ENCODE results near the gene PTH1R.
A peak's percentile ranks its signal among the peaks of the same experiment; 100 is the strongest.

Gene PTH1R

DNA sequence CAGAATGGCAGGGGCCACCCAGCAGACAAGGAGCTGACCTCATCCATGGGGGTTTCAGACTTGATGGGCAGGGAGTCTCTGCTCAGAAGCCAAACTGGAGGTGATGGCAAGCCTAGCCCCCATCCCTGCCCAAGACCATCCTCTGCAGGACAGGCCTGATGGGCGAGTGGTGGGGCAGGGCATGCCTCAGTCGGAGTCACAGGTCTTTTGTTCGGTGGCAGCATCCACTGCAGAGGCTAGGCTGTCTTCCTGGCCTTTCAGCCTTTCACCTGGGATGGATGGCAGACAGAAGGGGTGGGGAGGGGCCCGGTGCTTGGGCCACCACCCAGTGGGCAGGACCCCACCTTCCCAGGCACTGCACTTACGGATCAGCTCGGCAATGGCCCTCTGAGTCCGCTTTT, 44.4 kb downstream of the PTH1R start:
- DNase-seq (ENCODE audit: low read depth), result no peak
- H3K4me3 ChIP-seq (ENCODE audit: low read depth, low read length), result no peak overlapping the region
- no peak for TF ChIP-seq MYC (IDR thresholded peaks at IDR 0.05; ENCODE audit: low read depth, low read length)
- TF ChIP-seq, protein P1, sequence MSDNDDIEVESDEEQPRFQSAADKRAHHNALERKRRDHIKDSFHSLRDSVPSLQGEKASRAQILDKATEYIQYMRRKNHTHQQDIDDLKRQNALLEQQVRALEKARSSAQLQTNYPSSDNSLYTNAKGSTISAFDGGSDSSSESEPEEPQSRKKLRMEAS (IDR thresholded peaks at IDR 0.05; ENCODE audit: low read depth, low read length), result no peak
- TF ChIP-seq, protein P2, sequence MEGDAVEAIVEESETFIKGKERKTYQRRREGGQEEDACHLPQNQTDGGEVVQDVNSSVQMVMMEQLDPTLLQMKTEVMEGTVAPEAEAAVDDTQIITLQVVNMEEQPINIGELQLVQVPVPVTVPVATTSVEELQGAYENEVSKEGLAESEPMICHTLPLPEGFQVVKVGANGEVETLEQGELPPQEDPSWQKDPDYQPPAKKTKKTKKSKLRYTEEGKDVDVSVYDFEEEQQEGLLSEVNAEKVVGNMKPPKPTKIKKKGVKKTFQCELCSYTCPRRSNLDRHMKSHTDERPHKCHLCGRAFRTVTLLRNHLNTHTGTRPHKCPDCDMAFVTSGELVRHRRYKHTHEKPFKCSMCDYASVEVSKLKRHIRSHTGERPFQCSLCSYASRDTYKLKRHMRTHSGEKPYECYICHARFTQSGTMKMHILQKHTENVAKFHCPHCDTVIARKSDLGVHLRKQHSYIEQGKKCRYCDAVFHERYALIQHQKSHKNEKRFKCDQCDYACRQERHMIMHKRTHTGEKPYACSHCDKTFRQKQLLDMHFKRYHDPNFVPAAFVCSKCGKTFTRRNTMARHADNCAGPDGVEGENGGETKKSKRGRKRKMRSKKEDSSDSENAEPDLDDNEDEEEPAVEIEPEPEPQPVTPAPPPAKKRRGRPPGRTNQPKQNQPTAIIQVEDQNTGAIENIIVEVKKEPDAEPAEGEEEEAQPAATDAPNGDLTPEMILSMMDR (IDR thresholded peaks at IDR 0.05; ENCODE audit: low read depth, low read length), result no peak
- no peak for TF ChIP-seq POLR2A (IDR thresholded peaks at IDR 0.05; ENCODE audit: extremely low read depth, insufficient read length)

DNA sequence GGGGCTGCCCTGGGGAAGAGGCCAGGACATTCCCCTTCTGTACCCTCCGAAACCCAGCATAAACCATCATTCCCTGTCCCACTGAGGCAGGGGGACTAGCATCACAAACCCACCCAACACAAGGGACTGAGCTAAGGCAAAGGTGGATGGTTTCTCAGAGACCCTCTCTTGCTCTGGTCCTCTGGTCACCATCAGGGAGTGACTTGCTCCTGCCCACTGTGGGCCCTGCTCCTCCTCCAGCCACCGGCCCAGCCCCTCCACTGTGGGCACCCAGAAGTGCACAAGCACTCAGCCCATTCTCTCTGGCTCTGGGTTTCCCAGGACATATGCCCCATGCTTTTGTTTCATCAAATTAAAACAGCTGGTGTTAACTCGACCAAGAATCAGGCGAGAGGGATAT, 44.9 kb downstream of the PTH1R start:
- TF ChIP-seq, protein P1 (IDR thresholded peaks at IDR 0.05; ENCODE audit: low read depth, low read length), result no peak
- TF ChIP-seq, protein P2 (IDR thresholded peaks at IDR 0.05; ENCODE audit: low read depth, low read length), result no peak
- TF ChIP-seq MYC (IDR thresholded peaks at IDR 0.05; ENCODE audit: low read depth, low read length), result no peak
- TF ChIP-seq POLR2A (IDR thresholded peaks at IDR 0.05; ENCODE audit: extremely low read depth, insufficient read length), result no peak
- DNase-seq (ENCODE audit: low read depth), result no peak
- no peak overlapping the region for H3K4me3 ChIP-seq (ENCODE audit: low read depth, low read length)

DNA sequence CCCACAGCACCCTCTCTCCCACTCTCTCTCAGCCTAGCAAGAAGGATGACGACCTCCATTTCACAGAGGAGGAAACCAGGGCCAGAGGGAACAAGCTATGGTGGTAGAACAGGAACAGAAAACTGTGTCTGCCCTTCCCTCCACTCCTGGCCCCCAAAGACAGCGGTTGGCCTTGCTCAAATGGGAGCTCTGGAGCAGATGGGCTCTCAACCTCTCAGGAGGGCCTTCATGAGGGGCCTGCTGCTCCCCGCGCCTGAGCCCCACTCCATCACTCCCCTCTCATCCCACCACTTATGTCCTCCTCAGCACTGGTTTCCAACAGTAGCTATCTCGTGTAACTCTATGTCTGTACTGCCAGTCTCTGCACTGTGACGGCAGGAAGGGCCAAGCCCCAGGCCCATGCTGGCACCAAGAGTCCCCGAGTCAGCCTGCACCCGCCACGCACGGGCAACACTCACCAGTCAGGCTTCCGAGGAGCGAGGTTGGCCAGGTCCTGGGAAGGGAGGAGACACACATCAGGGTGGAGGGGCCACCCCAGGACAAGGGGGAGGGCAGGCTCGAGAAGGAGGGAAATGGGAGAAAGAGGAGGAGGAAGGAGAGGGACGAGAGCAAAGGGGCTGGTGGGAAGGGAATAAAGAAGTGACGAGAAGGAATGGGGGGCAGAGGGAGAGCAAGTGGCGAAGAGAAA, 45.5 kb downstream of the PTH1R start:
- no peak for DNase-seq (ENCODE audit: low read depth)
- no peak for TF ChIP-seq POLR2A (IDR thresholded peaks at IDR 0.05; ENCODE audit: extremely low read depth, insufficient read length)
- TF ChIP-seq, protein P2 (IDR thresholded peaks at IDR 0.05; ENCODE audit: low read depth, low read length), result no peak
- TF ChIP-seq, protein P1 (IDR thresholded peaks at IDR 0.05; ENCODE audit: low read depth, low read length), result no peak
- TF ChIP-seq MYC (IDR thresholded peaks at IDR 0.05; ENCODE audit: low read depth, low read length), result no peak
- no peak overlapping the region for H3K4me3 ChIP-seq (ENCODE audit: low read depth, low read length)

DNA sequence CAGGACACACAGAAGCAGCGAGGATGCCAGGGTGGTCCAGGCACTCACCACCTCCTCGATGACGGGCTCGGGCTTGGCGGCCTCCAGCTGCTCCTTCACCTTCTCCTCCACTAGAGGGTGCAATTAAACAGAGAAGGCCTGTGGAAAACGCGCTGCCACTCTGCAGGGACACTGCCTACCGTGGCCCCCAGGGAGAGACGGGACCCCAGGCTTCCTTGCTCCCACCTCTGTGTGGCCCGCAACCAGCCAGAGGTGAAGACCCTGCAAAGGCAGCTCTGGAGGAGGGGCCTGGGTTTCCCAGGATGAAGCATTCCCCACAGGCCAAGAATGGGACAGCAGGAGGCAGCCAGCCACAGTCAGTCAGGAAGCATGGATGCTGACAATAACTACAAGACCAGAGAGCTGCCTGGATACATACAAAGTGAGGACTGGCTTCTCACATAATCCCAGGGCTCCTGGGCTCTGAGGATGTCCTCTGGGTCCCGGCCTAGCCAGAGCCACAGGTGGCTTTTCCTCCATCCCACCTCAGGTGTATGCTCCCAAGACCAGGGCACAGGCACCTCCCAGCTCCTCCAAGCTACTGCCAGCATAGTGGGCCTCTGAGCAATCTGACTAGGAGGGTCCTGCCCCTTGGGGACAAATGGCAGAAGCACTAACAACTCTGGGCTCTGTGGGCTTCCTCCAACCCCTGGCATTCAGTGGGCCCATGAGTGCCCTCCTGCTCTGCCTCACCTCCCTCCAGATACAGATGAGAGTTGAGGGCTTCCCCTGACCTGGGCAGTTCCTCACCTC, 46.2 kb downstream of the PTH1R start:
- no peak overlapping the region for H3K4me3 ChIP-seq (ENCODE audit: low read depth, low read length)
- TF ChIP-seq, protein P2 (IDR thresholded peaks at IDR 0.05; ENCODE audit: low read depth, low read length), result peak; percentile 51
- TF ChIP-seq MYC (IDR thresholded peaks at IDR 0.05; ENCODE audit: low read depth, low read length), result no peak
- DNase-seq (ENCODE audit: low read depth), result peak; percentile 56

DNA sequence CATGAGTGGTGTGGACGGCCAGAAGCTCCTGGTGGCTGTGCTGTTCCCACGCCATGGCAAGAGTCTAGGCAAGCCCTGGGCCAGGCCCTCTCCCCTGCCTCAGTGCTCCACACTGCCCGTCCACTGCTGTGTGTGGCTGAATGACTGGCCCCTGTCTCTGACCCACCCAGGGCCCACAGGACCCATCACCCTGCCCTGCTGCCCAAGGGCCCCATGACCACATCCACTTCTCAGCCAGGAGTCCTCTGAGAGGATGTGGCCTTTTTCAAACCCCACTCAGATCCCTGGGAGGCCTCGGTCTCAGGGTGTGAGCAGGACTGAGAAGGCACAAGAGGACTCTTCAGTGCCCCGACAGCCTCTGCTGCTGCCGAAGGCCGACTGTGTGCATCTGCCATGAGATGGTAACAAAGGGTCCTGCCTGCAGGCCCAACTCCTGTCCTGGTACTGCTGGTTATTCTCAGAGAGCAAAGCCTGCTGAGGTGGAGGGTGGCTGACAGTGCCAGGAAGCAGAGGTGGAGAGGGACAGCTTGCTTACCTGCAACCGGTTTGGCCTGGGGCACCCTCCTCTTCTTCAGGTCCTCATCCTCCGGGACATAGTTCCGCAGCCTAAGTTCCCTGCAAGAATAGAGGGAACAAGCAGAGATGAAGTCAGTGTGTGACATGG, 47.5 kb downstream of the PTH1R start:
- TF ChIP-seq, protein P1 (IDR thresholded peaks at IDR 0.05; ENCODE audit: low read depth, low read length), result no peak
- H3K4me3 ChIP-seq (ENCODE audit: low read depth, low read length), result no peak overlapping the region

DNA sequence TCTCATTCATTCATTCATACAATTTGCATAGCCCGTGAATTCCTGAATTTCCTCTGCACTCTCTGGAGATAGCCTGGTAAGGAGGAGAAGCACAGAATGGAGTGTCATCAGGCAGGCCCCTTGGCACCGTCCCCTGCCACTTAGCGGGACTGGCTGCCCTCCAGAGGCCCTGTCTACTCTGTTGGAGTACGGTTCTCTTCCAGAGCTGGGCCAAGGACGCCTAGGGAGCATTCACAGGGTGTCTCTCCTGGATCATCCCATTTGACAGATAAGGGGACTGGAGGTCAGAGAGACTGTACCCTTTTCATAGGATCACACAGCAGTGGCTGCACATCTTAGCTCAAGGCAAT, 48.0 kb downstream of the PTH1R start:
- no peak for TF ChIP-seq POLR2A (IDR thresholded peaks at IDR 0.05; ENCODE audit: extremely low read depth, insufficient read length)
- TF ChIP-seq, protein P2 (IDR thresholded peaks at IDR 0.05; ENCODE audit: low read depth, low read length), result no peak
- TF ChIP-seq, protein P1 (IDR thresholded peaks at IDR 0.05; ENCODE audit: low read depth, low read length), result no peak
- DNase-seq (ENCODE audit: low read depth), result no peak
- no peak overlapping the region for H3K4me3 ChIP-seq (ENCODE audit: low read depth, low read length)

More for the DNA sequence above, 47.5 kb downstream of the PTH1R start:
- no peak for DNase-seq (ENCODE audit: low read depth)

Data from NB4 (cell line).